GM23338 (cell line): Measurements from ENCODE around the gene GGT6. TPM values are rescaled to one million over a fixed set of nuclear protein-coding genes. Genes with fewer than 3 reads are reported as not detected.

Source experiments
- ATAC-seq: fragments of 200-7000 bp; cut with Tn5 transposase; 3 replicates; pipeline ENCODE4 v1.9.1; 2020
- DNase-seq: peaks from one replicate; pipeline ENCODE4 v3.0.0-alpha.2; 2015; ENCODE audit warnings: low spot score
- H2AFZ ChIP-seq: fragments of 200-600 bp; sonication (generic); 2 replicates; pipeline ENCODE4 v1.8.0; 2016; ENCODE audit warnings: antibody characterized with exemption, mild to moderate bottlenecking, moderate library complexity
- H3F3A ChIP-seq: fragments of 200-600 bp; sonication (generic); replicated peaks from 2 replicates; pipeline ENCODE4 v1.8.0; 2017; ENCODE audit warnings: antibody characterized with exemption, mixed run types, low read depth
- H3K27ac ChIP-seq: fragments of 200-600 bp; sonication (generic); 2 replicates; pipeline ENCODE4 v1.6.1; 2016; ENCODE audit warnings: low read depth
- H3K27me3 ChIP-seq: fragments of 200-600 bp; sonication (generic); 2 replicates; pipeline ENCODE4 v1.8.0; 2016; ENCODE audit warnings: mild to moderate bottlenecking, mixed run types, moderate library complexity; ENCODE audit not compliant: insufficient read depth
- H3K36me3 ChIP-seq: fragments of 200-600 bp; sonication (generic); 2 replicates; pipeline ENCODE4 v1.8.0; 2016; ENCODE audit warnings: mild to moderate bottlenecking; ENCODE audit not compliant: insufficient read depth
- H3K4me1 ChIP-seq: fragments of 200-600 bp; sonication (generic); 2 replicates; pipeline ENCODE4 v1.8.0; 2016; ENCODE audit warnings: mild to moderate bottlenecking, moderate library complexity; ENCODE audit not compliant: insufficient read depth
- H3K4me2 ChIP-seq: fragments of 200-600 bp; sonication (generic); 2 replicates; pipeline ENCODE4 v1.7.1; 2017; ENCODE audit warnings: mixed run types
- H3K4me3 ChIP-seq: fragments of 200-600 bp; sonication (generic); 2 replicates; pipeline ENCODE4 v1.6.1; 2016; ENCODE audit warnings: mixed run types
- H3K79me2 ChIP-seq: fragments of 200-600 bp; sonication (generic); replicated peaks from 2 replicates; pipeline ENCODE4 v1.8.0; 2017; ENCODE audit warnings: mild to moderate bottlenecking; ENCODE audit not compliant: insufficient read depth
- H3K9me2 ChIP-seq: fragments of 200-600 bp; sonication (generic); 2 replicates; pipeline ENCODE4 v1.8.0; 2017; ENCODE audit not compliant: insufficient read depth
- H4K20me1 ChIP-seq: fragments of 200-600 bp; sonication (generic); replicated peaks from 2 replicates; pipeline ENCODE4 v1.8.0; 2017; ENCODE audit warnings: mild to moderate bottlenecking; ENCODE audit not compliant: insufficient read depth
- H3K27ac Mint-ChIP-seq: 2 replicates; pipeline ENCODE4 v1.8.0; 2020; ENCODE audit warnings: inconsistent platforms, mild to moderate bottlenecking, moderate library complexity, mixed read lengths
- H3K27me3 Mint-ChIP-seq: 3 replicates; pipeline ENCODE4 v1.8.0; 2022; ENCODE audit warnings: low read depth, mild to moderate bottlenecking, moderate library complexity, mixed read lengths, inconsistent platforms; ENCODE audit not compliant: insufficient read depth, poor library complexity
- H3K36me3 Mint-ChIP-seq: 3 replicates; pipeline ENCODE4 v1.8.0; 2021; ENCODE audit warnings: low read depth, mild to moderate bottlenecking, inconsistent platforms, moderate library complexity, mixed read lengths
- H3K4me1 Mint-ChIP-seq: 3 replicates; pipeline ENCODE4 v1.8.0; 2020; ENCODE audit warnings: mild to moderate bottlenecking, inconsistent platforms, mixed read lengths
- H3K4me3 Mint-ChIP-seq: 3 replicates; pipeline ENCODE4 v1.8.0; 2021; ENCODE audit warnings: moderate library complexity, mild to moderate bottlenecking, inconsistent platforms, mixed read lengths
- H3K9me3 Mint-ChIP-seq: 3 replicates; pipeline ENCODE4 v1.8.0; 2020; ENCODE audit warnings: moderate library complexity, mild to moderate bottlenecking, inconsistent platforms, mixed read lengths
- CREB1 ChIP-seq: fragments of 250-450 bp; sonication (Bioruptor Pico); IDR thresholded peaks from 2 replicates; pipeline ENCODE4 v1.5.0; 2020; ENCODE audit warnings: low read depth, mild to moderate bottlenecking, moderate library complexity
- CTCF ChIP-seq, 2 experiments: fragments of 200-600 bp in 1 of 2; sonication (generic) in 1 of 2; conservative IDR thresholded peaks; 2 replicates each; pipeline versions ENCODE4 v1.5.1 to v1.6.1; 2016 to 2017; ENCODE audit warnings: antibody characterized with exemption in 2 of 2, low read depth in 2 of 2, mild to moderate bottlenecking in 2 of 2, moderate library complexity in 1 of 2
- ETS1 ChIP-seq: IDR thresholded peaks from 2 replicates; pipeline ENCODE4 v1.6.1; 2016; ENCODE audit warnings: antibody characterized with exemption
- EZH2 ChIP-seq: fragments of 200-600 bp; sonication (generic); IDR thresholded peaks from one replicate; pipeline ENCODE4 v1.8.0; 2017; ENCODE audit warnings: antibody characterized with exemption, mild to moderate bottlenecking, low read depth; ENCODE audit not compliant: unreplicated experiment
- EZH2phosphoT487 ChIP-seq: fragments of 200-600 bp; sonication (generic); IDR thresholded peaks from one replicate; pipeline ENCODE4 v1.8.1; 2018; ENCODE audit warnings: antibody characterized with exemption; ENCODE audit not compliant: unreplicated experiment
- JUNB ChIP-seq: IDR thresholded peaks from one replicate; pipeline ENCODE4 v1.6.1; 2016; ENCODE audit warnings: antibody characterized with exemption; ENCODE audit not compliant: unreplicated experiment
- NANOG ChIP-seq: IDR thresholded peaks from 2 replicates; pipeline ENCODE4 v1.6.1; 2016; ENCODE audit warnings: antibody characterized with exemption, borderline replicate concordance
- POLR2AphosphoS5 ChIP-seq: IDR thresholded peaks from 2 replicates; pipeline ENCODE4 v1.6.1; 2016; ENCODE audit warnings: antibody characterized with exemption, low read depth
- REST ChIP-seq: IDR thresholded peaks from one replicate; pipeline ENCODE4 v1.6.1; 2018; ENCODE audit warnings: antibody characterized with exemption; ENCODE audit not compliant: unreplicated experiment
- STAT1 ChIP-seq: IDR thresholded peaks from one replicate; pipeline ENCODE4 v1.6.1; 2016; ENCODE audit warnings: antibody characterized with exemption; ENCODE audit not compliant: unreplicated experiment
- ZNF114 ChIP-seq: fragments of 250-450 bp; sonication (Bioruptor Pico); IDR thresholded peaks from 2 replicates; pipeline ENCODE4 v1.5.0; 2020; ENCODE audit warnings: mild to moderate bottlenecking, moderate library complexity
- ZNF331 ChIP-seq: fragments of 250-450 bp; sonication (Bioruptor Pico); IDR thresholded peaks from 2 replicates; pipeline ENCODE4 v1.5.0; 2020; ENCODE audit warnings: low read depth, mild to moderate bottlenecking, moderate library complexity
- polyA plus RNA-seq: library from polyadenylated mRNA; unstranded; fragments of >200 nt; fragmentation: Nextera tagmentation; extraction: Ambion mirVana; gene quantifications from 2 replicates; pipeline ENCODE4 v1.2.1, GENCODE V29; 2016
- total RNA-seq: library from RNA; depleted of rRNA; stranded (reverse); fragments of >200 nt; shearing (Covaris generic); gene quantifications from 2 replicates; pipeline ENCODE4 v1.2.3, GENCODE V29; 2014

Gene GGT6
- total and polyA plus RNA-seq, 2 experiments from 2014 or later = 0.24 TPM; not detected in 1

- 0 out of 2 replicates have a peak, but pooled peaks have one; percentile 19 for TF ChIP-seq CREB1
- TF ChIP-seq CTCF (conservative IDR thresholded peaks at IDR 0.05; ENCODE audit: low read depth in 2 of 2) = peak; percentile 84 to 88
- TF ChIP-seq ZNF331 (CRISPR knock-in tag) = no peak
- H3K4me1 Mint-ChIP-seq = peaks cover 29% of the 10 kb centered on the region
- no peaks in the 10 kb centered on the region for H3K9me3 Mint-ChIP-seq
- Histone ChIP-seq H3K4me3 (no peak overlapping the region), H3K9me2 (no peaks in the 10 kb centered on the region), H3K27me3 (no peaks in the 10 kb centered on the region), H3K79me2 (no peaks in the 10 kb centered on the region), H3K36me3 (no peaks in the 10 kb centered on the region), H3K4me2 (no peak overlapping the region), H3K27ac (no peak overlapping the region), H3K4me1 (peaks cover 4% of the 10 kb centered on the region; the same call in 1 of the 2 replicates), H3F3A (no peaks in the 10 kb centered on the region), H4K20me1 (no peaks in the 10 kb centered on the region), H2AFZ (no peak overlapping the region)
- H3K4me3 Mint-ChIP-seq = no peak overlapping the region; the same call in 2 of the 3 replicates
- no peaks in the 10 kb centered on the region for H3K36me3 Mint-ChIP-seq
- no peak overlapping the region for H3K27ac Mint-ChIP-seq
- DNase-seq (peak; percentile 95), ATAC-seq (peak; percentile 70)
- H3K27me3 Mint-ChIP-seq = peaks cover 10% of the 10 kb centered on the region
Observed at GRCh38 chr17:4565209-4566141, 5.1 kb upstream of the GGT6 start.

- H3K9me2 ChIP-seq = no peaks in the 10 kb centered on the region
- no peaks in the 10 kb centered on the region for H3K4me1 ChIP-seq
- Mint-ChIP-seq H3K27me3 (peaks cover 13% of the 10 kb centered on the region), H3K9me3 (no peaks in the 10 kb centered on the region), H3K36me3 (no peaks in the 10 kb centered on the region), H3K4me1 (peaks cover 13% of the 10 kb centered on the region), H3K27ac (no peak overlapping the region), H3K4me3 (no peak overlapping the region; the same call in 2 of the 3 replicates)
- no peak overlapping the region for H2AFZ ChIP-seq
- H3K27ac ChIP-seq = no peak overlapping the region
- no peaks in the 10 kb centered on the region for H3K79me2 ChIP-seq
- ATAC-seq (no peak), DNase-seq (no peak)
- H3F3A ChIP-seq = no peaks in the 10 kb centered on the region
- no peak overlapping the region for H3K4me3 ChIP-seq
- no peak overlapping the region for H3K4me2 ChIP-seq
- H3K36me3 ChIP-seq = no peaks in the 10 kb centered on the region
- H4K20me1 ChIP-seq = no peaks in the 10 kb centered on the region
- no peaks in the 10 kb centered on the region for H3K27me3 ChIP-seq
- TF ChIP-seq CTCF (conservative IDR thresholded peaks at IDR 0.05; ENCODE audit: low read depth in 2 of 2) = no peak
- no peak for TF ChIP-seq EZH2
- no peak for TF ChIP-seq EZH2phosphoT487
- TF ChIP-seq REST = no peak
- TF ChIP-seq STAT1 = no peak
- no peak for TF ChIP-seq POLR2AphosphoS5
- no peak for TF ChIP-seq ZNF114 (CRISPR knock-in tag)
- TF ChIP-seq ETS1 = no peak
- no peak for TF ChIP-seq ZNF331 (CRISPR knock-in tag)
- no peak for TF ChIP-seq NANOG
- TF ChIP-seq CREB1 = no peak
- no peak for TF ChIP-seq JUNB
Observed at GRCh38 chr17:4562015-4562969, 1.9 kb upstream of the GGT6 start.
